ENCODE data around the gene STMN1. TPM values are rescaled to one million over a fixed set of nuclear protein-coding genes. Genes with fewer than 3 reads are reported as not detected.
A peak's percentile ranks its signal among the peaks of the same experiment; 100 is the strongest.

Gene STMN1
- total RNA-seq, 1 experiment from 2014 or later: 418 TPM

DNA sequence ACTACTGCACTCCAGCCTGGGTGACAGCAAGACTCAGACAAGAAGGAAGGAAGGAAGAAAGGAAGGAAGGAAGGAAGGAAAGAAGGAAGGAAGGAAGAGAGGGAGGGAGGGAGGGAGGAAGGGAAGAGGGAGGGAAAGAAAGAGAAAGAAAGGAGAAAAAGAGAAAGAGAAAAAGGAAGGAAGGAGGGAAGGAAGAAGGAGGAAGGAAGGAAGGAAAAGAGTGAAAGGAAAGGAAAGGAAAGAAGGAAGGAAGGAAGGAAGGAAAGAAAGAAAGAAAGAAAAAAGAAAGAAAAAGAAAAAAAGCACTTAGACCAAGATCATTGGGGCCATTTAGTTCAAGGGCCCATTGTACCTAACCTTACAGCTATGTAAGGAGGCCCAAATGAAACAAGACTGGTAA lies 49.3 kb upstream of the STMN1 start:
- Mint-ChIP-seq H3K27ac (no peak overlapping the region), H3K27me3 (ENCODE audit: low read depth) (peaks cover 4% of the 10 kb centered on the region), H3K4me1 (peaks cover 10% of the 10 kb centered on the region), H3K36me3 (peaks cover 27% of the 10 kb centered on the region), H3K9me3 (peaks cover 7% of the 10 kb centered on the region), H3K4me3 (no peak overlapping the region)
- CTCF ChIA-PET: interaction anchor here (3.6 kb wide), 1 partner anchor 60 kb away, joined by 22 read pairs; no protein-coding TSS in a partner anchor
- ATAC-seq (no peak), DNase-seq (ENCODE audit: low spot score) (no peak)
- TF ChIP-seq, protein P1, sequence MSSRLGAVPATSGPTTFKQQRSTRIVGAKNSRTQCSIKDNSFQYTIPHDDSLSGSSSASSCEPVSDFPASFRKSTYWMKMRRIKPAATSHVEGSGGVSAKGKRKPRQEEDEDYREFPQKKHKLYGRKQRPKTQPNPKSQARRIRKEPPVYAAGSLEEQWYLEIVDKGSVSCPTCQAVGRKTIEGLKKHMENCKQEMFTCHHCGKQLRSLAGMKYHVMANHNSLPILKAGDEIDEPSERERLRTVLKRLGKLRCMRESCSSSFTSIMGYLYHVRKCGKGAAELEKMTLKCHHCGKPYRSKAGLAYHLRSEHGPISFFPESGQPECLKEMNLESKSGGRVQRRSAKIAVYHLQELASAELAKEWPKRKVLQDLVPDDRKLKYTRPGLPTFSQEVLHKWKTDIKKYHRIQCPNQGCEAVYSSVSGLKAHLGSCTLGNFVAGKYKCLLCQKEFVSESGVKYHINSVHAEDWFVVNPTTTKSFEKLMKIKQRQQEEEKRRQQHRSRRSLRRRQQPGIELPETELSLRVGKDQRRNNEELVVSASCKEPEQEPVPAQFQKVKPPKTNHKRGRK (CRISPR knock-in tag; IDR thresholded peaks at IDR 0.05; ENCODE audit: borderline replicate concordance): 0 out of 2 replicates have a peak, but pooled peaks have one; percentile 14
- TF ChIP-seq, protein P2, sequence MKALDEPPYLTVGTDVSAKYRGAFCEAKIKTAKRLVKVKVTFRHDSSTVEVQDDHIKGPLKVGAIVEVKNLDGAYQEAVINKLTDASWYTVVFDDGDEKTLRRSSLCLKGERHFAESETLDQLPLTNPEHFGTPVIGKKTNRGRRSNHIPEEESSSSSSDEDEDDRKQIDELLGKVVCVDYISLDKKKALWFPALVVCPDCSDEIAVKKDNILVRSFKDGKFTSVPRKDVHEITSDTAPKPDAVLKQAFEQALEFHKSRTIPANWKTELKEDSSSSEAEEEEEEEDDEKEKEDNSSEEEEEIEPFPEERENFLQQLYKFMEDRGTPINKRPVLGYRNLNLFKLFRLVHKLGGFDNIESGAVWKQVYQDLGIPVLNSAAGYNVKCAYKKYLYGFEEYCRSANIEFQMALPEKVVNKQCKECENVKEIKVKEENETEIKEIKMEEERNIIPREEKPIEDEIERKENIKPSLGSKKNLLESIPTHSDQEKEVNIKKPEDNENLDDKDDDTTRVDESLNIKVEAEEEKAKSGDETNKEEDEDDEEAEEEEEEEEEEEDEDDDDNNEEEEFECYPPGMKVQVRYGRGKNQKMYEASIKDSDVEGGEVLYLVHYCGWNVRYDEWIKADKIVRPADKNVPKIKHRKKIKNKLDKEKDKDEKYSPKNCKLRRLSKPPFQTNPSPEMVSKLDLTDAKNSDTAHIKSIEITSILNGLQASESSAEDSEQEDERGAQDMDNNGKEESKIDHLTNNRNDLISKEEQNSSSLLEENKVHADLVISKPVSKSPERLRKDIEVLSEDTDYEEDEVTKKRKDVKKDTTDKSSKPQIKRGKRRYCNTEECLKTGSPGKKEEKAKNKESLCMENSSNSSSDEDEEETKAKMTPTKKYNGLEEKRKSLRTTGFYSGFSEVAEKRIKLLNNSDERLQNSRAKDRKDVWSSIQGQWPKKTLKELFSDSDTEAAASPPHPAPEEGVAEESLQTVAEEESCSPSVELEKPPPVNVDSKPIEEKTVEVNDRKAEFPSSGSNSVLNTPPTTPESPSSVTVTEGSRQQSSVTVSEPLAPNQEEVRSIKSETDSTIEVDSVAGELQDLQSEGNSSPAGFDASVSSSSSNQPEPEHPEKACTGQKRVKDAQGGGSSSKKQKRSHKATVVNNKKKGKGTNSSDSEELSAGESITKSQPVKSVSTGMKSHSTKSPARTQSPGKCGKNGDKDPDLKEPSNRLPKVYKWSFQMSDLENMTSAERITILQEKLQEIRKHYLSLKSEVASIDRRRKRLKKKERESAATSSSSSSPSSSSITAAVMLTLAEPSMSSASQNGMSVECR (CRISPR knock-in tag; IDR thresholded peaks at IDR 0.05; ENCODE audit: borderline replicate concordance): no peak
- POLR2A ChIA-PET: no interaction called here

DNA sequence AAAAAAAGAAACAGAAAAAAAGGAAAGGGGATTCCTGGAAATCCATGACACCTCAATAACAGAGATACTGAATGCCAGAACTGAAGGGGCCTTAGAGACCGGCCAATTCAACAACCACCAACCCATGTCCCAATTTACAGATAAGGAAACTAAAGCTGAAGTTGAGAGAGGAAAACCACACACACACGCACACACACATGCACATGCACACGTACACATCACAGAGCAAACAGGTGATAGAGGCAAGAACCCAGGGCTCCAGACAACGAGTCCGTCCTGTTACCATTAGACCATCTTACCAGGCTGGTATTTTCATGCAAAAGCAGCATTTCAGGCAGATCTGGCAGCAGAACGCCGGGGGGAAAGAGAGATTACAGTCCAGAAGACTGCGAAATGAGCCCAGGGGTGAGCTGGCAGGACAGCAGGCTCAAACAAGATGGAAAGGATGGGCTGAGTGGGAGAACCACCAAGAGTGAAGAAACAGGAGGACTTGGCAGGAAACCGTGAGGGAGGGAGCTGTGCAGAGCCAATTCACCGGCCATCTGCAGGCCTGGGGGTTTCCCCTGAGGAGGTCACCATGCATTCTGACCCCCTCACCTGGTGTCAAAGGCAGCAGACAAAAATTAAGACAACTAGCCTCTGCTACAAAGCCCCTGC lies 48.2 kb upstream of the STMN1 start:
- H3K9me3 Mint-ChIP-seq: peaks cover 7% of the 10 kb centered on the region
- TF ChIP-seq, protein P3, sequence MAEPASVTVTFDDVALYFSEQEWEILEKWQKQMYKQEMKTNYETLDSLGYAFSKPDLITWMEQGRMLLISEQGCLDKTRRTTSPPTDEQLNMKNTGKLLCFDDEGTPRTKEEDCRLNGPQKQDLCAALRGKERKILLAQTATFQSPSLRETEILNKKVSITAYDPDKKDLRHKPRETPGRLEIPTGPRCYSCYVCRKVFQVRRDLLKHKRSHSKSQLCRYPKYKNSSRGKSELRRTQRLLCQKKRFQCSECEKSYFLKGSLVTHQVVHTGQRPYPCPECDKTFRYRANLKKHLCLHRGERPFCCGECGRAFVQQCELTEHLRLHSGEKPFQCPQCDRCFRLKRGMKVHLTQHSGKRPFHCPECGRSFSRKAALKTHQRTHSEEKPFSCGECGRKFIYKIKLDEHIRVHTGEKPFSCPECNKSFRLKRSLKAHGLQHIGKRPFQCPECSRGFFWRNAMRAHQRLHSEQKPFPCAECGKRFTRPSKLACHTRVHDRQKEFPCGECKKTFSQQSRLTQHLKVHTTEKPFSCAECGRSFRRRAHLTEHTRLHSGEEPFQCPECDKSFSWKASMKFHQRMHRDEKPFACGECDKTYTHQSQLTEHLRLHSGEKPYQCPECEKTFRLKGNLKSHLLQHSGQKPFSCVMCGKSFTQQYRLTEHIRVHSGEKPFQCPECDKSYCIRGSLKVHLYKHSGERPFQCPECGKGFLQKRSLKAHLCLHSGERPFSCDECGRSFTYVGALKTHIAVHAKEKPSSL (CRISPR knock-in tag; conservative IDR thresholded peaks at IDR 0.05): no peak
- TF ChIP-seq ESRRA (CRISPR knock-in tag; IDR thresholded peaks at IDR 0.05; ENCODE audit: borderline replicate concordance) (no peak), TP53 (CRISPR knock-in tag; IDR thresholded peaks at IDR 0.05) (no peak), SMAD4 (CRISPR knock-in tag; IDR thresholded peaks at IDR 0.05) (no peak), ATF1 (CRISPR knock-in tag; IDR thresholded peaks at IDR 0.05) (no peak), ZNF317 (CRISPR knock-in tag; IDR thresholded peaks at IDR 0.05; ENCODE audit: borderline replicate concordance, low read depth) (no peak), NR3C1 (CRISPR knock-in tag; conservative IDR thresholded peaks at IDR 0.05; ENCODE audit: low read depth) (no peak)
- TF ChIP-seq, protein P4, sequence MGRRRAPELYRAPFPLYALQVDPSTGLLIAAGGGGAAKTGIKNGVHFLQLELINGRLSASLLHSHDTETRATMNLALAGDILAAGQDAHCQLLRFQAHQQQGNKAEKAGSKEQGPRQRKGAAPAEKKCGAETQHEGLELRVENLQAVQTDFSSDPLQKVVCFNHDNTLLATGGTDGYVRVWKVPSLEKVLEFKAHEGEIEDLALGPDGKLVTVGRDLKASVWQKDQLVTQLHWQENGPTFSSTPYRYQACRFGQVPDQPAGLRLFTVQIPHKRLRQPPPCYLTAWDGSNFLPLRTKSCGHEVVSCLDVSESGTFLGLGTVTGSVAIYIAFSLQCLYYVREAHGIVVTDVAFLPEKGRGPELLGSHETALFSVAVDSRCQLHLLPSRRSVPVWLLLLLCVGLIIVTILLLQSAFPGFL (CRISPR knock-in tag; IDR thresholded peaks at IDR 0.05; ENCODE audit: borderline replicate concordance): no peak
- TF ChIP-seq, protein P5, sequence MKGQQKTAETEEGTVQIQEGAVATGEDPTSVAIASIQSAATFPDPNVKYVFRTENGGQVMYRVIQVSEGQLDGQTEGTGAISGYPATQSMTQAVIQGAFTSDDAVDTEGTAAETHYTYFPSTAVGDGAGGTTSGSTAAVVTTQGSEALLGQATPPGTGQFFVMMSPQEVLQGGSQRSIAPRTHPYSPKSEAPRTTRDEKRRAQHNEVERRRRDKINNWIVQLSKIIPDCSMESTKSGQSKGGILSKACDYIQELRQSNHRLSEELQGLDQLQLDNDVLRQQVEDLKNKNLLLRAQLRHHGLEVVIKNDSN (CRISPR knock-in tag; IDR thresholded peaks at IDR 0.05): no peak
- TF ChIP-seq, protein P6, sequence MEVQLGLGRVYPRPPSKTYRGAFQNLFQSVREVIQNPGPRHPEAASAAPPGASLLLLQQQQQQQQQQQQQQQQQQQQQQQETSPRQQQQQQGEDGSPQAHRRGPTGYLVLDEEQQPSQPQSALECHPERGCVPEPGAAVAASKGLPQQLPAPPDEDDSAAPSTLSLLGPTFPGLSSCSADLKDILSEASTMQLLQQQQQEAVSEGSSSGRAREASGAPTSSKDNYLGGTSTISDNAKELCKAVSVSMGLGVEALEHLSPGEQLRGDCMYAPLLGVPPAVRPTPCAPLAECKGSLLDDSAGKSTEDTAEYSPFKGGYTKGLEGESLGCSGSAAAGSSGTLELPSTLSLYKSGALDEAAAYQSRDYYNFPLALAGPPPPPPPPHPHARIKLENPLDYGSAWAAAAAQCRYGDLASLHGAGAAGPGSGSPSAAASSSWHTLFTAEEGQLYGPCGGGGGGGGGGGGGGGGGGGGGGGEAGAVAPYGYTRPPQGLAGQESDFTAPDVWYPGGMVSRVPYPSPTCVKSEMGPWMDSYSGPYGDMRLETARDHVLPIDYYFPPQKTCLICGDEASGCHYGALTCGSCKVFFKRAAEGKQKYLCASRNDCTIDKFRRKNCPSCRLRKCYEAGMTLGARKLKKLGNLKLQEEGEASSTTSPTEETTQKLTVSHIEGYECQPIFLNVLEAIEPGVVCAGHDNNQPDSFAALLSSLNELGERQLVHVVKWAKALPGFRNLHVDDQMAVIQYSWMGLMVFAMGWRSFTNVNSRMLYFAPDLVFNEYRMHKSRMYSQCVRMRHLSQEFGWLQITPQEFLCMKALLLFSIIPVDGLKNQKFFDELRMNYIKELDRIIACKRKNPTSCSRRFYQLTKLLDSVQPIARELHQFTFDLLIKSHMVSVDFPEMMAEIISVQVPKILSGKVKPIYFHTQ (CRISPR knock-in tag; IDR thresholded peaks at IDR 0.05): no peak
- TF ChIP-seq, protein P7, sequence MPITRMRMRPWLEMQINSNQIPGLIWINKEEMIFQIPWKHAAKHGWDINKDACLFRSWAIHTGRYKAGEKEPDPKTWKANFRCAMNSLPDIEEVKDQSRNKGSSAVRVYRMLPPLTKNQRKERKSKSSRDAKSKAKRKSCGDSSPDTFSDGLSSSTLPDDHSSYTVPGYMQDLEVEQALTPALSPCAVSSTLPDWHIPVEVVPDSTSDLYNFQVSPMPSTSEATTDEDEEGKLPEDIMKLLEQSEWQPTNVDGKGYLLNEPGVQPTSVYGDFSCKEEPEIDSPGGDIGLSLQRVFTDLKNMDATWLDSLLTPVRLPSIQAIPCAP (CRISPR knock-in tag; IDR thresholded peaks at IDR 0.05): no peak
- TF ChIP-seq, protein P8, sequence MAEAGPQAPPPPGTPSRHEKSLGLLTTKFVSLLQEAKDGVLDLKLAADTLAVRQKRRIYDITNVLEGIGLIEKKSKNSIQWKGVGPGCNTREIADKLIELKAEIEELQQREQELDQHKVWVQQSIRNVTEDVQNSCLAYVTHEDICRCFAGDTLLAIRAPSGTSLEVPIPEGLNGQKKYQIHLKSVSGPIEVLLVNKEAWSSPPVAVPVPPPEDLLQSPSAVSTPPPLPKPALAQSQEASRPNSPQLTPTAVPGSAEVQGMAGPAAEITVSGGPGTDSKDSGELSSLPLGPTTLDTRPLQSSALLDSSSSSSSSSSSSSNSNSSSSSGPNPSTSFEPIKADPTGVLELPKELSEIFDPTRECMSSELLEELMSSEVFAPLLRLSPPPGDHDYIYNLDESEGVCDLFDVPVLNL (CRISPR knock-in tag; IDR thresholded peaks at IDR 0.05; ENCODE audit: borderline replicate concordance, low read depth): no peak
- CTCF ChIA-PET: interaction anchor here (3.6 kb wide), 1 partner anchor 59 kb away, joined by 22 read pairs; no protein-coding TSS in a partner anchor
- no peak overlapping the region for H3K4me3 Mint-ChIP-seq
- H3K36me3 Mint-ChIP-seq: peaks cover 16% of the 10 kb centered on the region
- no peak overlapping the region for H3K27ac Mint-ChIP-seq
- peaks cover 4% of the 10 kb centered on the region for H3K27me3 Mint-ChIP-seq (ENCODE audit: low read depth)
- POLR2A ChIA-PET: no interaction called here
- ATAC-seq (no peak), DNase-seq (ENCODE audit: low spot score) (no peak)
- H3K4me1 Mint-ChIP-seq: peaks cover 10% of the 10 kb centered on the region
